ENCODE data around the gene SLC2A6.

SLC2A6 gene

GRCh38 chr9:133437753-133438531 is 41.0 kb downstream of the SLC2A6 start:
- no peak for DNase-seq
- no peak for ATAC-seq

GRCh38 chr9:133436681-133437080 is 42.2 kb downstream of the SLC2A6 start:
- ATAC-seq (no peak), DNase-seq (no peak)

DNA sequence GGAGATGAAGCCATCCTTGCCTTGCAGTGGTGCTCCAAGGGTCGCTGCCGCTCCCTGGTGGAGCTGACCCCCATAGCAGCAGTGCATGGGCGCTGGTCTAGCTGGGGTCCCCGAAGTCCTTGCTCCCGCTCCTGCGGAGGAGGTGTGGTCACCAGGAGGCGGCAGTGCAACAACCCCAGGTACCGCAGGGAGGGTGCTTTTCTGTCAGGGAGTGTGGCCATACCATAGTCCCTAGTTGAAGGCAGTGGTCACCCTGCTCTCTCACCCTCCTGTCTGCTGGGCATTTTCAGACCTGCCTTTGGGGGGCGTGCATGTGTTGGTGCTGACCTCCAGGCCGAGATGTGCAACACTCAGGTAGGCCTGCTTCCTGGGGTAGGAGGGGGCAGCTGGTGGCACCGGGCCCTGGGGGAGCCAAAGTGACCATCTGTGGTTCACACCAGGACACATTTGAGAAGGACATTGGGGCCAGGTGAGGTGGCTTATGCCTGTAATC is 45.5 kb downstream of the SLC2A6 start:
- no peak for DNase-seq
- no peak for ATAC-seq

DNA sequence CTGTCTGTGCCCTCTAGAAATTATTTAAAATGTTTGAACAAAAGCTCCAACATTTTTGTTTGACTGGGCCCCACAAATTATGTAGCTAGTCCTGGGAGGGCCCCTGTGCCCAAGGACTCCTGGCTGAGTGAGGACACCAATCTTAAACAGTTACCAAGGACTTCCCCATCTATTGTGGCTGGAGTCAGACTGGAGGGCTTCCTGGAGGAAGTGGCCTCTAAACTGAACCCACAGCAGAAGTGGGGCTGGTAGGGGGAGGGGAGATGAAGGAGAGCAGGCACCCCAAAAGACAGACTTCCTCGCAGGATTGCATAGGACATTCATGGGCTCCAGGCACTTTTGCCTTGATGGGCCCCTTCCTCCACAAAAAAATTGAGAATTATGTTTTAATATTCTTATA is 48.7 kb downstream of the SLC2A6 start:
- DNase-seq (no peak), ATAC-seq (no peak)

- DNase-seq: peak; percentile 46
- no peak for ATAC-seq
Measured at GRCh38 chr9:133429641-133430161, 49.2 kb downstream of the SLC2A6 start.

GRCh38 chr9:133429214-133429613 is 49.7 kb downstream of the SLC2A6 start:
- ATAC-seq (no peak), DNase-seq (no peak)

DNA sequence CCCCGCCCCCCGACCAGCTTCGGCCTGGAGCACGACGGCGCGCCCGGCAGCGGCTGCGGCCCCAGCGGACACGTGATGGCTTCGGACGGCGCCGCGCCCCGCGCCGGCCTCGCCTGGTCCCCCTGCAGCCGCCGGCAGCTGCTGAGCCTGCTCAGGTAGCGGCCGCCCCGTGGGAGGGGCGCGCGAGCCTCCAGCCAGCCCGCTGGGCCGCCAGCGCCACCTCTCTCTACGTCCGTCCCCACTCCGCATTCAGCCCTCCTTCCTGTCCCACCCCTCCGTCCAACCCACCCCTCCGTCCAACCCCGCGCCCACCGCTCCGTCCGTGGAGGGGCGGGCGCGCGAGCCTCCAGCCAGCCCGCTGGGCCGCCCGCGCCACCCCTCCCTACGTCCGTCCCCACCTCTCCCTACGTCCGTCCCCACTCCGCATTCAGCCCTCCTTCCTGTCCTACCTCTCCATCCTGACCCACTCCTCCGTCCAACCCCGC is 50.2 kb downstream of the SLC2A6 start:
- DNase-seq (no peak), ATAC-seq (no peak)

- ATAC-seq (no peak), DNase-seq (no peak)
Measured at GRCh38 chr9:133427658-133428348, 51.1 kb downstream of the SLC2A6 start.

DNA sequence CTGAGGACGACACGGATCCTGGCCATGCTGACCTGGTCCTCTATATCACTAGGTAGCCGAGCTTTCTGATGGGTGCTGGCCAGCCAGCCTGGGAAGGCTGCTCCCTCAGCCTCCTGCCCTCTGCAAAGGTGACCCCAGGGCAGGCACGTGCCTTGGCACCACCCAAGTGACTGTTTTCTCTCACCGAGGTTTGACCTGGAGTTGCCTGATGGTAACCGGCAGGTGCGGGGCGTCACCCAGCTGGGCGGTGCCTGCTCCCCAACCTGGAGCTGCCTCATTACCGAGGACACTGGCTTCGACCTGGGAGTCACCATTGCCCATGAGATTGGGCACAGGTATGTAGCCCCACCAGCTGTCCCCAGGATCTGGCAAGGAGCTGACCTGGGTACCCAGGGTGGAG is 52.9 kb downstream of the SLC2A6 start:
- no peak for DNase-seq

DNA sequence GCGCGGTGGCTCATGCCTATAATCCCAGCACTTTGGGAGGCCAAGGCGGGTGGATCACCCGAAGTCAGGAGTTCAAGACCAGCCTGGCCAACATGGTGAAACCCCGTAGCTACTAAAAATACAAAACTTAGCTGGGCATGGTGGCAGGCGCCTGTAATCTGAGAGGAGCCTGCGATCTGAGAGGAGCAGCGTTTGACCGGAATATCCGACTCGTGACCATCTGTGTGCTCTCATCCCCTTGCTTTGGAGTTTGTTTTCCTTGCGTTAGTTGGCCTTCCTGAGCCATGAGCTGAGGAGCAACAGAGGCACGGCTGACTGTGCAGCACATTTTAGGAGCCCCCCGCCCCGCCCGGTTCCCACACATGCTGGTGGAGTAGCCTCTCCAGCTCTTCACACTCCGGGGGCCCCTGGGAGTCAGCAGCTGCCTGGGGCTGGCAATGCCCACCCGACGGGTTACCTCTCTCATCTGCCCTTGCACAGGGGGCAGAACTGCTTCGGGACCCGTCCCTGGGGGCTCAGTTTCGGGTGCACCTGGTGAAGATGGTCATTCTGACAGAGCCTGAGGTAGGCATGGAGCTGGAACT is 53.8 kb downstream of the SLC2A6 start:
- DNase-seq (no peak), ATAC-seq (no peak)

More for the DNA sequence above, 52.9 kb downstream of the SLC2A6 start:
- no peak for ATAC-seq

DNA sequence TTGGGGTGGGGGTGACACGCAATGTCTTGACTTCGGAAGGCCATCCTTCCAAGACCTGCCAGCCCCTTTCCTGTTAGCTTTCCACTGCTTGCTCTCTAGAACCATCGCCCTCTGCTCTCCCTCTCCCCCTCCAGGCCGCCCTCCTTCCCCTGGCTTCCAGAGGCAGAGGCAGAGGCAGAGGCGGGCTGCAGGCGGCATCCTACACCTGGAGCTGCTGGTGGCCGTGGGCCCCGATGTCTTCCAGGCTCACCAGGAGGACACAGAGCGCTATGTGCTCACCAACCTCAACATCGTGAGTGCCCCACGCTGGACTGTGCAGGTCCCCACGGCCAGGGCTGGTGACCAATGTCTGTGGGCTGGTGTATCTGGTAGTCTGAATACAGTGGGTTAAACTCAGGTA is 54.7 kb downstream of the SLC2A6 start:
- ATAC-seq (no peak), DNase-seq (no peak)

GRCh38 chr9:133423216-133423615 is 55.7 kb downstream of the SLC2A6 start:
- ATAC-seq (no peak), DNase-seq (no peak)

DNA sequence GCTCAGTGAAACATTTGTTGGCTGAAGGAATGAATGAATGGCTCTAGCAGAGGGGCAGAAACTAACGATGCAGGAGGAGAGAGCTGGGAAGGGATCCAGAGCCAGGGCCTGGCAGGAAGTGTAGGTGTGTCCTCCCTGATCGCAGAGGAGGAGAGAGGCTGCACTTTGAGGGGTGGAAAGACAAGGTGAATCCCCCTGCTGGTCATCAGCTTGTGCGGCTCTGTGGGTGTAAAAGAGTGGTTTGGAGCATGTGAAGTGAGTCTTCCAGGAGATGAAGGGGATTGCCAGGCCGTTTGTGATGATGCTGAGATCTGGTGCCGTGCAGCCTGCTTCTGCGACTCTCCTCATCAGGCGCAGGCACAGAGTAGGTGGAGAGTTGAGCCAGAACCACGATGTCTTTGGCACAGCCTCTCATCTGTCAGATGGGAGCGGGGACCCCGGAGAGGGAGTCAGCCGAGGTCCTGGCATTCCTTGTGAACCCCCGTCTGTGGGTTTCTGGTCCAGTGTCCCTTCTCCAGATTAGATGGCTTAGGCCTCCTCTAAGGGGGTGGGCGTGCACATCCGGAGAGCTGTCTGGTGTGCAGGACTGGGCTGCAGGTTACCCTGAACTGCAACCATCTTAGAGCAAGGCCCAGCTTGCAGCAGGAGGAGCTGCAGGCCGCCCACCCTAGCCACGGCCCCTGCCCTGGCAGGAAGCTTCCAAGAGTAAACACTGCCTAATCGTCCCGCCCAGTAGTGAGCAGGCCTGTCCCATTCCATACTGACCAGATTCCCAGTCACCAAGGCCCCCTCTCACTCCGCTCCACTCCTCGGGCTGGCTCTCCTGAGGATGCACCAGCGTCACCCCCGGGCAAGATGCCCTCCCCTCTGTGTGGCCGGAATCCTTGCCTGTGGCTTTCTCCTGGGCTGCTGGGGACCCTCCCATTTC is 57.0 kb downstream of the SLC2A6 start, which contains the start of gene ADAMTS13:
ADAMTS13 (plus strand) TSS at position 753 of the 928 bp plus-strand sequence; CDS start at position 830, 77 bp downstream.
- ATAC-seq (peak; percentile 68), DNase-seq (peak; percentile 71)
